IPS DF 4.7 (cell line): ENCODE data around the gene MCTP1.

ENCODE experiments used
- DNase-seq: peaks from one replicate; pipeline ENCODE4 v3.0.0-alpha.2; 2013; ENCODE audit warnings: low spot score; ENCODE audit errors: extremely low read depth

Gene MCTP1

DNA sequence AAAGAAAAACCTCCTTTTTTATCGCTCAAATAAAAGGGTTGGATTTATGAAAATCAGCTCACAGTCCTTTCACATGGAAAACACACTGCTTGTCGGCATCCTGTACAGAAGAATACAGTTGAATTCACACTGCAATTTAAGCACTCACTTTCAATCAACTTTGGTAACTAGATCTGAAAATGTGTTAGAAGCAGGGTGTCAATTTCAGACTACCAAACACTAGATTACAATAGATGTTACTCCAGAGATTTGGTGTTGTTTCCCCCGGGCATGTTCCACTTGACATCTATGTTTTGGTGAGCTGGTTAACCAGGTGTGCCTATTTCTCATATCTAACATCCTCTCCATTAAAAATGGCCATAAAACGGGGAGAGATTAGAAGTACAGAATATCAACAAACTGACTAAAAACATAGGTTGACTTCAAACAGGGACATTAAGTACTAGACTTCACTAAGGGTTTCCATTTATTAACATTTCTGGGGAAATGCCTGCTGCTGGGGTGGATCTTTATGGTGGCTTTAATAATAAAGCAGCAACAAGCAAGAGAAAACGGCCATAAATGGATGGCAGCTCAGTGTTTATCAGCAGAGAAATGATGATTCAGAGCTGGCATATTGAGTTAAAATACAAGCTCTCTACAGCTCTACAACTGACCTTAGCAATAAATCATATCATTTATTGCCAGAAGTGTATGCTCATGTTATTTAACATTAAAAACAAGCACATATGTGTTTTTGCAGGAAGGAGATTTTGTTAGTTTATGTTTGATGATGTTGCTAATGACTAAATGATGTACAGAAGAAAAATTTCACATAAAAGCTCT lies 507.6 kb downstream of the MCTP1 start:
- no peak for DNase-seq

DNA sequence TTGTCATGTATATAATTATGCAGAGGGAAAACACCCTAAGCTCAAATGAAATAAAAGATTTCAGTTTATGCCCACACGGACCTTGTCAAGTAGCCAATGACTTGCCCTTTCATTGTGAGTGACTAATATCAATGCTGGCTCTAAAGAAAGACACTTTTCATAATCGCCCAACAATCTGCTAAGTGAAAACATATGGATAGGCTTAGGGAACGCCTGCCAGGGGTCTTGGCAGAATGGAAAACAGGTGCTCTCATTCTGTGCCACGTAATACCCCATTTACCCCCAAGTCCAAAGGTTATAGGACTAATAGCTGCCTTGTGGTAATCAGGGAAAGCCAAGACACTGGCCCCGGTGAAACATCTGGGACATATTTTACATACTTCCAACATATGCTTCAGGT lies 508.7 kb downstream of the MCTP1 start:
- DNase-seq = no peak

DNA sequence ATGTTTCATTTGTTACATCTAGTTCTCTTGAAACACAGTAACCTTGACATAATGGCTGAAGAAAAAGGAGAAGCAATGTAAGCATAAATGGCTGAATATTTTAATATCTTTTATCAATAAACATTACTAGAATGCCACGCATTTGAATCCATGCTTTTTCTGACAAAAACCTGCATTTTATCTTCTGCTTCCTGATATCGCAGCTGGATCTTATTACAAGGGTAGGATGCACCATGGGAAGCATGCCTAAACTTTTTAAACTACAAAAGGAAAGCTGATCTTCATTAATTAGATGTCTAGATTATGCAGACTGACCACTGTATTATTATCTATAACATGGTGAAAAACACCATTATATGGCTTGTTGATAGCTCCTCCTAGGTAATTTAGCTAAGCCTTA lies 509.8 kb downstream of the MCTP1 start:
- no peak for DNase-seq

DNA sequence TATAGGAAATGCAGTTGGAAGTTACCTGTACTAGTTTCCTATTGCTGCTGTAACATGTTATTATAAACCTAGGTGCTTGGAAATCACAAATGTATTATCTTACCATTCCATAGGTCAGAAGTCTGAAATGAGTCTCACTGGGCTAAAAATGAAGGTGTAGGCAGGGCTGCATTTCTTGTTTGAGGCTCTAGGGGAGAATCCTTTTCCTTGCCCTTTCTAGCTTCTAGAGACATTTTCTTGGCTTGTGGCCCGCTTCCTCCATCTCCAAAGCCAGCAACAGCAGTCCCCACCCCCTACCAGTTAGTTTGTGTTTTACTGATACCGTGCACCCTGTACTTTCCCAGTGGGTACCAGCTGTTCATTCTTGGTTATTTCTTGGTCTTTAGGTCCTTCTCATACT lies 513.2 kb downstream of the MCTP1 start:
- no peak for DNase-seq

DNA sequence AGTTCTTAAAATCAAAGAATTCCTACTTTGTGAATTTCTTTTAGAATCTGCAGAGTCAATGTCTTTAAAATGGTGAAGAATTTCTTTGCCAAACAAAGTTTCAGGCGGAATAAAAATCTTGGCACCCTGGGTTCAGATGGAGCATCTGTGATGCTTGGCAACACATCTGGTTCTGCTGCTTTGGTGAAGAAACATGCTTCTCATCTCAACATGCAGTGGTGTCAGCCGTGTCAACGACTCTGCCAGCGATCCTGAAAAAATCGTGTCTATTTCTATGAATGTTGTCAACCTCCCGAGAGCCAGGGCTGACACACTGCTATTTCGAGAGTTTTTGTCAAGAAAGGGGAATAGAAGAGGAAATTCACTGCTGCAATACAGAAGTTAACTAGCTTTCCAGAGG lies 514.9 kb downstream of the MCTP1 start:
- no peak for DNase-seq

DNA sequence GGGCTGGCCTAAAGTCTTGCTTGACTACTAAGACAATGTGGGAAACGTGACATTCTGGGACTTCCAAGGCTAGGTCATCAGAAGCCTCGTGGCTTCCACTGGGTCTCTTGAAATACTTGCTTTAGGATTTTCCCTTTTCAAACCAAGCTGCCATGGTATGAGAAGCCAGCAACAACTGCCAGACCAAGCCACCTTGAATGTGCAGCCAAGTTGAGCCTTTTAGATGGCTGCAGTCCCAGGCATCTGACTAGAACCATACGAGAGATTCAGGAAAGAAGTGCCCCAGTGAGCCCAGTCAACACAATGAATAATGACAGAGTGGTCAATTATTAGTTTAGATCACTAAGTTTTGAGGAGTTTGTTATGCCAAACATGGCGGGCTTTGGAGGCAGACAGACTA lies 523.1 kb downstream of the MCTP1 start:
- DNase-seq = no peak

DNA sequence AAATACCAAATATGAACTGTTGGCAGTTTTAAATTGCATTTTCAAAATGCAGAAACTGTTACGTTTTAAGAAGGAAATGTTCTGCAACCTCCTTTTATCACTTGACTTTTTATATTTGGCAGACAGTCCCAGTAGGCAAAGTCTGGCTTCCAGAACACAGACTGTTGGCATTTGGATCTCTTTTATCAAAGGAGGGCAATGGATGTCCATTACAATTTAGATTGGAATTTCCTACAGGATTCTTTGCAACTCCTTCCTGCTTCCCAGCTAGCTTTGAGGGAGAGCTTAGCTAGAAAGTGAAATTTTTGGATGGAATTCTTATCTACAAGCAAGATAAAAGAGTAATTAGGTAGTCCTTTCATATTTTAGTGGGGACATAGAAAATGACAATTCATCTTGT lies 523.8 kb downstream of the MCTP1 start:
- DNase-seq = no peak

DNA sequence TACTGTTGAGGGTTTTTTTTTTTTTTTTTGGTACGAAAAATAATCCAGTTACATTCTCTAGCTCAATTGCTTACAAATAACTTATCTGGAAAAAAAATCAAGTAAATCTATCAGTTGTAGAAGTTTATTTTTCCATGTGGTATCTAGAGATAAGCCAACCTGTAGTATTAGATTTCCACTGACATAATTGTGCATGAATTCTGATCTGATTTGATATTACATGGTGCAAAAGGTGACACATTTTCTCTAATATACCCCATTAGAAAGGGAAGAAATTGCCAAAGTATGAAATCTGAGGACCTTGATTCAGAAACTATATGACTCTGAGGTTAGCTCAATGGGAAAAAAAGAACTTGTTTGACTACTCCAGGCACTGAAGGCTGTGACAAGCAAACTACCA lies 524.9 kb downstream of the MCTP1 start:
- DNase-seq = no peak

DNA sequence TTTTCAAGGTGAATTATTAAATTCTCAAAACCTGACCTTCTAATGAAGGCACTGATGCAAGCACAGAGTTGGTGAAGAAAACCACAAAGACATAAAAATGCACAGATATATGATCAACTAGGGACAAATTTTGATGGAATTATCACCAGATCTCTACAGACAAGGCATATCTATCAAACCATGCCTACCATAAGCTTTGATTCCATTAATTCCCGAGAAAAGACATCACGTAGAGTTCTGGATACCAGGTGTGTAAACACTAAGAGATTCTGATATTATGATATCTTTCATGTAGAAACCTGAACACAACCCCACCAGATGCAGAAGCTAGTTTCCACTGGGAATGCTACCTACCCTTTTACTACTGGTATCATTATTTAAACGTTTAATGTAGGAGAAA lies 525.9 kb downstream of the MCTP1 start:
- no peak for DNase-seq

DNA sequence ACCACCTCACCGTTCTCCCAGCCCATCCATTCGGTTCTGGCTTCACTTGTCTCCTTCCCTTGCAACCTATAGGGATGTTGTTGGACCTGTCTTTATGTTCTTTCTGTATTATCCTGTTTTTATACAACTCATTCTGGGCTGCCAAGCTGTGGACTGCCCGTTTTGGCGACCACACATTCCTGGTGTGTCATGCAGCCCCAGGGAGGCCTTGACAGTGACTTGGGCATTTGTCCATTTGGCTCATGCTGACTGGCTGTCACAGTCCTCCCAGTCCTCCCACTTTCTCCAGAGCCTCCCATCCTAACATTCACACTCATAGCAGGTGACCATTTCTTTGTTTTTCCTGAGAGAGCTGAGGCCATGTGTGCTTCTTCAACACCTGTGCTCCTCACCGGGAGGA lies 530.1 kb downstream of the MCTP1 start:
- DNase-seq = no peak

DNA sequence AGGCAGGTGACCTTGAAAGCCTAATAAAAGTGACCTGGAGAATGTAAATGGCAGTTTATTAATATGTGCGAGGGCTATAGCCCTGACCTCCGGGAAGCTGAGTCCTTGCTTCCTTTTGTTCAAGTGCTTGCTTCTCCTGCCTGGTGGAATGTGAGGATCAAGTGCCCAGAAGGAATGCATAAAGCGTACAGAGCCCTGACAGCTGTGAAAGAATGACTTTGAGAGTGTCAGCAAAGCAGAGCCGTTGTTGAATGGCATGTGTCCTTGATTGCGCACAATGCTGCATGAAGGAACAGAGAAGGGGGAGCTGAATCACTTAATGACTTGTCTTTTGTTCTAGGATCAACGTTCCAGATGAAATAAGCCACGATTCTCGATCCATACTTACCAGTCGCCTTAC lies 533.4 kb downstream of the MCTP1 start:
- DNase-seq = no peak

DNA sequence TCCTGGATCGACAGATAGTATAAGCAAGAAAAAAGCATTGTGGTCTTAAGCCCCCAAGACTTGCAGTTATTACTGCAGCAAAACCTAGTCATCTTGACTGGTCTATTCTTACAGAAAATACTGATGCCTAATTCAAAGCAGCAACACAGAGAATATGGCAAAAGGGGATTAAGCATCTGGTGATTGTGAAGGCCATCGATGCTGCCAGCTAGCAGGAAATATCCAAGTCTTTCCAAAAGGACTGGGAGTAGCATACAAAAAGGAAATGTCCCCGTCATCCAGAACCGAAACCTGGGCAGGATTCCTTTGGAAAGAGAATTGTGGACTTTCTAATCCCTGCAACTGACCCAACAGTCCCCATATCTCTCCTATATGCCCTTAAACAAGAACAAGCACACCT lies 534.2 kb downstream of the MCTP1 start:
- DNase-seq = no peak

DNA sequence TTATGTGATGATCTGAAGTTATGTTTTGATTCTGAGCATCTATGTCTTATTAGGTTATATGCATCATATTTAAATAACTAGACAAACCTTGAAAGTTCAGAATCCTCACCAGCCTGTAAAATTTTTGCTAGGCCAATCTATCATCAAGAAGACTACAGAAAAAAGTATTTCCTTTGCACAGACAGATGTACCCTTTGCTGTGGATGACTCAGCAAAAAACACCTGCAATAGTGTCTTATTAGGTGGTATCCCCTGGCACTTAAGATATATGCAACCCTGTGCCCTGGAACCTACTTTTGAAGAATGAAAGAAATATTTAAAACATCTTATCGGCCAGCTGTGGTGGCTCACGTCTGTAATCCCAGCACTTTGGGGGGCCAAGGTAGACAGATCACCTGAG lies 535.9 kb downstream of the MCTP1 start:
- DNase-seq = no peak

DNA sequence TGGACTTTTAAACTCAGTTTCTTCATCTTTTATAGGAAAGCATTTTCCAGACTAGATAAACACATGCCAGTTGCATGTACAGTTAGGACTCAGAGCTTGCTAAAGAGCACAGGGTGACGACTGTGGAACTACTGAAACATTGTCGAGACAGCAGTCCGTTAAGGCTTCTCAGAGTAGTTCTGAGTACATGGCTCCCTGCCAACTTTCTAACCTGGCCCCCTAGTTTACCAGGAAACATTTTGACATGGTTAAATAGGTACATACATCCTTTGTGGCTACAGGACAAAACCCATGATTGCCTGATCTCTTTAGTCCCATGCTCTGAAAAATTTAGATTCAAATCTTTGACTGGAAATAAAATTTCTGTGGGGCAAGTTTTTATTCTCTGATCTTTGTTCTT lies 536.7 kb downstream of the MCTP1 start:
- no peak for DNase-seq

DNA sequence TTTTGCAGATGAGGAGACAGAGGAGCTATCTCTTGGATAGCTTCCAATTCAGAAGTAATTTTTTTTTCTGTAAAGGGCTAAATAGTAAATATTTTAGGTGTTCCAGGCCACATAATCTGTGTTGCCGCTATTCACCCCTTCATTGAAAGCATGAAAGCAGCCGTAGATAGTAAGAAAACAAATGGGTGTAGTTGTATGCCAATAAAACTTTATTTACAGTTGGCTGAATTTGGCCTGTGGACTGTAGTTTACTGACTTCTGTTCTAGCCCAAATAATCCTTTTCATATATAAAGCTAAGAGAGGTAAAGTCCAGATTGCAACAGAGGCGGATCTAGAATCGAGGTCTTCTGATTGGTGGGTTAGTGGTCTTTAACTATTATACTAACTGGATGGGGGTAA lies 537.5 kb downstream of the MCTP1 start:
- DNase-seq = no peak

DNA sequence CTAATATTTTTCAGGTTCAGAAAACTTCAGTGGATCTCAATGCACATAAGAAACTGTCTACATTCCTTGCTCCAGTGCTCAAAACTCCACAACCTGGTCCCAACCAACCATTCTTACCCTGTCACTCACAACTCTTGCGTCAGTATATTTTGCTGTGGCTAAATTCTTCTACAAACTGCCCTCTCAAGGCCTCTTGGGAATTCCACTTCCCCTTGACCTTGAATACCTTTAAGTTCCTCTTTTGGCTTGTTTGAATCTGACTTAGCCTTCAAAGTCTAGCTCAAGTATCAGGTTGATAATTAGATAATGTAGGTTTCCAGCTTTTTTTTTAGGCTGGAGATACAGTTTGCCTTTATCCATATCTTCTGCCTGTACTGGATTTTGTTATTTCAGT lies 538.2 kb downstream of the MCTP1 start:
- DNase-seq = no peak

DNA sequence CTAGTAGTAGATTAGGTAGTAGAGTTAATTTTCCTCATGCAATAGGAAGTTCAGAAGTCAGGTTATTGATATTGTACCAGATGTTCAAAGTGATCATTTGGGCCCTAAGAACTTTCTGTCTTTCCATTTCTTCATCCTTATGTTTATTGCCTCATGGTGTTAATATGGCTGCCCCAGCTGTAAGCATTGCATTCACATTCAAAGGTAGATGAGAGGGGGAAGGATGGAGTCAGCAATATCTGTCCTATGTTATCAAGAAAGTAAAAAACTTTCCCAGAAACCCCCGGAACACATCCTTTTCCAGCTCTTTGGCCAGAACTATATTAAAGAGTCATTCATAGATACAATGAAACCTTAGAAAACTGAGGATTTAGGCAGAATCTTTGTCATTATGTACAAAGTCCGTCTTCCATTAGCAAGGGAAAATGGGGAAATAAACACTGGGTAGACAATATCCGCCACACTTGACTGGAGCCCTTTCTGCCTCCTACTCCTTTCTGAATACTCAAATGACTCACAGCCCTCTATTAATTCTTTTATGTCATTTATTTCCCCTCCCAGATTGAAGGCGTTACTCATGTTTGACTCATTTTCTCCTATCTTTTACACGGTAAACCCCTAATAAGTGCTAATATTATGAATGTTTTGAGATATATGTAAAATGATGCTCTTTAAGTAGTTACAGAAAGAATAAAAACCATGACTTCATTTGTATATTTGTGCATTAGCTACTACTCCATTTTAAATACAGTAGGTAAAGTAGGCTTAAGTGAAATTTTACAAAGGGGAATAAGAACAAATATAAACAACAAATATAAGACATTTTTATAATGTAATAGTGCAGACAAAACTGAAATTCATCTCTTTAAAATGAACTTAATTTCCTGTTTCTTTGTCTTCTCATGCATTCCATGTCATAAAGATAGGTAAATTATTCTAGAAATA lies 538.8 kb downstream of the MCTP1 start:
- DNase-seq = no peak

DNA sequence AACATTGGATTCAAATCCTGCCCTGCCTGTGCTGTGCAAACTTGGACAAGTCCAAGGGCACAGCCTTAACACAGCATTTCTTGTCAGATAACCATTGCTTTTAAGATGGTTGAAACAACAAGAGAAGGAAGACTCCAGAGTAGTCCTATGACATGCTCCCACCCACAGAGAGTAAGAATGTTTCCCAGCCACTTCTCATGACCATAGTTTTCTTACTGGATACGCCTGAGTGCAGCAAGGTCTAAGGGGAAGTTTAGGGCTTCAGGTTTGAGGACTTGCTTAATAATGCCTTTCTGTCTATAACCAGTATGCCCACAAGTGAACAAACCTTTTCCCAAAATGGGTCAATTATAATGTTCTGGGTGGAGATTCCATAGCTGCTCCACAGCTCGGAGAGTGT lies 540.0 kb downstream of the MCTP1 start:
- no peak for DNase-seq

DNA sequence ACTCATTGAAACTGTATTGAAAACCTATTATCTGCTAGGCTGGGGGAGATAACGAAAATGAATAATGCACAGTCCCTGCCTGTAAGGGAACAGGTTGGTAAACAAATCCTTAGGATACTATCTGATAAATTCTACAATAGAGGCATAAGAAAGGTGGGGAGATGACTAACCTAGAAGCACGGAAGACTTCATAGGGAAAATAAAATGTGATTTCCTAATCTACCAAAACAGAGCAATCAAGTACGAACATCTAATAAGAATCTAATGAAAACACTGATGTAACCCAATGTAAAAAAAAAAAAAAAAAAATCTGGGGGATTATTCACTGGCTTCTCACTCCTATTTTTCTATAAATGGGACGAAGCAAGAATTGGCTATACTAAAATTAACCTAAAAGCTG lies 542.0 kb downstream of the MCTP1 start:
- DNase-seq = no peak

DNA sequence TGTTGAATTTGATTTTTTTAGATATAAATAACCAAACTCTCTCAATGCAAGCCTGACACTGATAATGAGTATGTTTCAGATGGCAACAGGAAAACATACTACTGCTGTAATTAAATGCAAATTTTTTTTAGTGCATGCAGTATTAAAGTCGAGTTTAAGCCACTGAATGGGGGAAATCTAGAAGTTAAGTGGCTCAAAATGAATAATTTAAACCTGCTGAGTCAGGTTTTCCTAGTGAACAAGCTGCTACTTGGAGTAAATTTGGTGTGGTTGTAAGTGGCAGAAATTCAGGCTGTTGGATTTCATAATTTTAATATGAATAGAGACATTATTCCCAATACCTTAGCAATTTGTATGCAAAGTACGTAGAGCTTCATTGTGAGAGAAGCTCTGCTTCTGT lies 544.6 kb downstream of the MCTP1 start:
- DNase-seq = no peak

DNA sequence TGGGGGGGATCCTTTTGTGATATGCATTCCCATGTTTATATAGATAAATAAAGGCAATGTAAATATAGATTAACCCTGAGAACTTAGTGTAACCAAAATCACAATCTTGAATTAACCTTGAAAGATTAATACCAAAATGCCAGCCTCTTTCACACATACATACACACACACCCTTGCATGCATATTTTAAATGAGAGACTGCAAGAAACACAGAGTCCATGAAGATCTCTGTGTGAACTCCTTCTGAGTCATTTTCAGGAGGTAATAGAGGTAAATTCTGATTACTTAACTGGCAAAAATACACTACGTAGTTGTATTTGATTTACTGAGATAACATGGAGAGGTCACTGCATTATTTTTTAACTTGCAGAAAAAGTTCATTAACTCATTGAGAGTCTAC lies 548.4 kb downstream of the MCTP1 start:
- DNase-seq = no peak

DNA sequence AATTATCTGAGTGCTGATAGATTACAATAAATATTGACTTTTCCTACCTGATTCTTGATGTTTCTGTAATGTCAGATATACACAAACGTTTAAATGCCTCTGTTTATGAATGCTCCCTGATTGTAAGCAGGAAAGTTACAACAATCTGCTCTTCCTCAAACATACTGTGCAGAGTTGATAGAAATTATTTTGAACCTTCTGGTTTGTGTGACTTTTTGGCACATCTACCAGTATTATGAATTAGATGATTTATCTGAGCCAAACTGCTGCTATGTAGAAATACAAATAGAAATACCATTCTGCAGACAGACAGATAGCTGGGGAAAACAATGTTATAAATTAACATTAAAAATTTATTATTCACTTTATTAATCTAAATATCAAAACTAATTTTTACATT lies 553.4 kb downstream of the MCTP1 start:
- no peak for DNase-seq

DNA sequence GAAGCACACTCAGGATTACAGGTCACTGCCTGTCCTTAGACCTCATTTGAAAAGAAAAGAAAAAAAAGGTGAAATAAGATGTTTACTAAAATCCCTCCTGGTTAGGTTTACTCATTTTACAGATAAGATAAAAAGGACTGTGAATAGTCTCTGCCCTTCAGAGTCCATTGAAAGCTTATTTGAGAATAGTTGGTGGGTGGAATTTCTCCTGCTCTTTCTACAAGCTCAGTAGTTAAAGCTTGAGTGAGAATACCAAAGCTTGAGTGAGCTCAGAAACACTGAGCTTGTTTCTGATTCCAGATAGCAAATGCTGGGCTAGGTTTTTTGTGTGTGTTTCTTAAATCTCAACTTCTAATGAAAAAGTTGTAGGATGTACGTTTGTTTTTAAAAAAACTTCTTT lies 559.8 kb downstream of the MCTP1 start:
- no peak for DNase-seq
